Measurements from ENCODE around the gene XCR1.

Gene XCR1

GRCh38 chr3:45981346-45982074 lies 45.8 kb downstream of the XCR1 start:
- DNase-seq = no peak

GRCh38 chr3:45980819-45981218 lies 46.5 kb downstream of the XCR1 start:
- DNase-seq = no peak

DNA sequence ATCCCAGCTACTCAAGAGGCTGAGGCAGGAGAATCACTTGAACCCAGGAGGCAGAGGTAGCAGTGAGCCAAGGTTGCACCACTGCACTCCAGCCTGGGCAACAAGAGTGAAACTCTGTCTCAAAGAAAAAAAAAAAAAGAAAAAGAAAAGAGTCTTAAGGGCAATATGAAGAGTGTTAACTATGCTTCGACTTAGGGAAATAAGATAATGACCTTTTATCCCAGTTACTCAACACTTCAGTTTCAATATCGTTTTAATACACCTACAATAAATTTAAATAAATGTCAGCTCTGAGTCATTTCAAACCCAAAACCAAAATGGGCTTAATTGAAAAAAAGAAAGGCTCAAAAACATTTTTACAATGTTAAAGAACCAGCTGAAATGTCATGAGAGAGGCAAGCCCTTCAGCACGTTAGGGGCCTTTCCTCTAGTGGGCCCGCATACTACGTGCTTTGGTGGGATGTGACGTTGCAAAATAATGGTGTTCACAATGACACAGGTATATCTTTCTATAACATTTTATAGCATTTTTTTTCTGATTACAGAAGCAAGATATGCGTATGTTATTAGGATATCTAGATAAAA lies 47.0 kb downstream of the XCR1 start:
- DNase-seq = peak; percentile 18

DNA sequence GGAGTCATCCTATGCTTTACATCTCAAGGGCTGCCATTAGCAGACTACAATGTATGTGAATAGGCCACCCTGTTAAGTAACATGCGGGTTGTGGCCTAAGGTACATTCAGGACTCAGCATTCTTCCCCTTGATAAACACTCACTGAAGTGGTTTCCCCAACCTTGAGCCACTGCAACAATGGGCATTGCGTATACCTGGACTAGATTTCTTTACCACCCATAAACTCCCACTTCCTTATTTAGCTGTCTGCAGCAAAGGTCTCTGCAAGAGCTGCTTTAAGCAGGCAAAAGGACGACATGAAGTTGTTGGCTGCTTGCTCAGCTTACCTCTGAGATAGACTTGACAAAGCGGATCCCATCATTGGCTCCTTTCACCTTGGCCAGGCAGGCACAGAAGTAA lies 47.9 kb downstream of the XCR1 start:
- DNase-seq = no peak

- peak; percentile 61 for DNase-seq
Observed at GRCh38 chr3:45978006-45978761, 49.1 kb downstream of the XCR1 start.

DNA sequence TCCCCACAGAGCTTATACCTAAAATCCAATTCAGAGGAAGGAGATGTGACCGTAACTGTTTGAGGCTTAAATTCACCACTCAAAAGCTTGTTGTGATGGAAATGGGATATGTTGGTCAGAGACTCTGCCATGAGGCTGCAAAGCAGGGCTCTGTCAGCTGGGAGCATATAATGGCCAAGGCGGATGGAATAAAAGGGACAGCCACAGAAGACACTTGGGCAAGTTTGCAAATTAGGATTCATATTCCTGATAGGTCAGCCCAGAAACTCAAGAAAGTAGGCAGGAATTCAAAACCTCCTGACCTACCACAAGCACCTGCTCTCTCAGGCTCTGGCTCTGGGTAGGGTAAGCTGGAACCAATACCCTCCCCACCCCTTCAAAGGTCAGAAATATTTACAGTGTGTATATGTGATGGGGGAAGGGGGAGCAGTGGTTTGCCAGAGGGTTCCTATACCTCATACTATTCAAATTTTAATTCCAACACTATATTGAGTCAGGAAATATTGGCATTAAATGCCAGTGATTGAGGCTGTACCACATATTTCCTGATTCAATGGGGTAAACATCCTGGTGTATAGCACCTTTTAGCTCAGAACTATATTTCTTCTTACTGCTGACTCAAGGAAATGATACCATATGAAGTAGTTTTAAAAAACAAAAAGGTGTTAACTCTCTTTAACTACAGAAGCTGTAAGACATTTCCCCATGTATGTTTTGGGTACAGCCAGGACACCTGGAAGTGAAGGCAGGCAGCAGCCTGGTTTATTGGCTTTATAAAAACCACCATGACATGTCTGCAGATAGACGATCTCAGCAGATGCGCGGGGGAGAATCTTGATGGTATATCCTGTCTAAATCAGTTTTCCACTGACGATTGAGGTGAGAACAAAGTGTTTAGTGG lies 50.8 kb downstream of the XCR1 start:
- DNase-seq = peak; percentile 57

- DNase-seq = no peak
Observed at GRCh38 chr3:45975686-45976085, 51.6 kb downstream of the XCR1 start.

DNA sequence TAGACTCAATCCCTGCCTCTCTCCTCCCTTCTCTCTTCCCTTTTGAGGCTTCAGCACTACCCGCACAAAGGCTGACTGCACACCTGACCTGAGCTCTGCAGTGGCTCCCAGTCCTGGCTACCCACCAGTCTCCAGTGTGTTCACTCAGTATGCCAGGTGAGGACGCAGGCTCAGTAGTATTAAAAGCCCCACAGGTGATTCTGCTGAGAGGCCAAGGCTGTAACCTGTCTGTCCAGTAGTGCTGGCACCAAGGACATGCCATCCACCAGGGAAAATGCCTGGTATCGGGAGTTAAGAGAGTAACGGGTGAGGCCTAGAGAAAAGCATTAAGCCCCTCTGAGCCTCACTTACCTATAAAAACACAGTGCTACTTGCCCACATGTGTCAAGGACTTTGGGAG lies 52.6 kb downstream of the XCR1 start:
- no peak for DNase-seq

- DNase-seq = peak; percentile 12
Observed at GRCh38 chr3:45972534-45973402, 54.5 kb downstream of the XCR1 start.

GRCh38 chr3:45969953-45970352 lies 57.3 kb downstream of the XCR1 start:
- DNase-seq = no peak

DNA sequence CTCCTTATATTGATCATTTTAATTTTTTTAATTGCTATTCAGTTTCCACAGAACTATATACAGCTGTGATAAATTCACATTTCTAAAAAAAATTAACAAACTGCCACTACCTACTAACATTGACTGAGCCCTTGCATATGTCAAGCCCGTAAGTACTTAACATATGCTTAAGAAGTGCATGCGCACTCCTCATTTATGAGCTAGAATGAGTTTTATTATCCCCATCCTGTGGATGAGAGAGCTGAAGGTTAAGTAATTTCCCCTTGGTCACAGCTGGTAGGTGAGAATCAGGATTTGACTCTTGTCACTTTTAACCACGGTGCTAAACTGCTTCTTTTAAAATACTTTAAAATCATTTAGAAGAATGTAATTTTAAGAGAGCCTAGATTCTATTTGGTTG lies 58.2 kb downstream of the XCR1 start:
- DNase-seq = no peak

- no peak for DNase-seq
Observed at GRCh38 chr3:45968706-45969105, 58.6 kb downstream of the XCR1 start.

DNA sequence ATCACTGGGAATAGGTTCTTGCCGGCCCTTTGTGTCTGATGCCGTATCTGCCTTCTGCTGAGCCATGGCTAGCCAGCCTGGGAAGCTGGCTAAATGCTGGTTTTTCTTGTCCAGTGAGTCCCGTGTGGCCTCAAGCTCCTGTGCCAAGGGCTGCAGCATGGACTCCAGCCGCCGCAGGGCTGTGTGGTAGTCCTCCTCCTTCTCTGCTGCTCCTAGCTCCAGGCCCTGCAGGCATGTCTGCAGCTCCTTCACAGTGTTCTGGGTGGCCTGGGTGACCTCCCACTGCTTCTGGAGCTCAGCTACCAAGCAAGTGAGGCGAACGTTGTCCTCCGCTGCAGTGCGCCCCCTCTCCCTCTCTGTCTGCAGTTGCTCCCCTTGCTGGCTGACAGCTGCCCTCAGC lies 59.1 kb downstream of the XCR1 start:
- DNase-seq = no peak

DNA sequence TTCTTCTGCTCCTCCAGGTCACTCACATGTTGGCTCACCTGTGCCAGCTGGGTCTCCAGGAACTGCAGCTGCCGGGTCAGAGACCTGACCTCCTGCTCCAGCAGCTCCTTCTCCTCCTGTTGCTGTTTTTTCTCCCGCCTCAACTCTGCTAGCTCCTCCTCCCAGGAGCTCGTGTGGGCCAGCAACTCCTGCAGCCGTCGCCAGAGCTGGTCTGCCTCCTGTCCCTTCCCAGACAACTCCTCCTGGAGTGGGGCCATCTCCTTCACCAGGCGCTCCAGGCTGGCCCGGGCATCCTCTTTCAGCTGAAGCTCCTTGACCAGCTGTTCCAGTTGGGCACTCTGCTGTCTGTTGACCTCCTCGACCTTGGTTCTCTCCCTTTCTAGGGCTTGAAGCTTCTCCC lies 59.6 kb downstream of the XCR1 start:
- no peak for DNase-seq
